GM18867 (cell line): ENCODE data around the gene RUNX3.
"Not testable (repeated sequence)": the region's sequence is repeated elsewhere in the genome, so short reads cannot be mapped to it uniquely, and the experiment has no call there.

Source experiments
- ATAC-seq: cut with Tn5 transposase; IDR thresholded peaks from one replicate; pipeline ENCODE4 v1.9.1; 2021; ENCODE audit warnings: mild to moderate bottlenecking, moderate library complexity; ENCODE audit not compliant: unreplicated experiment

Gene RUNX3

DNA sequence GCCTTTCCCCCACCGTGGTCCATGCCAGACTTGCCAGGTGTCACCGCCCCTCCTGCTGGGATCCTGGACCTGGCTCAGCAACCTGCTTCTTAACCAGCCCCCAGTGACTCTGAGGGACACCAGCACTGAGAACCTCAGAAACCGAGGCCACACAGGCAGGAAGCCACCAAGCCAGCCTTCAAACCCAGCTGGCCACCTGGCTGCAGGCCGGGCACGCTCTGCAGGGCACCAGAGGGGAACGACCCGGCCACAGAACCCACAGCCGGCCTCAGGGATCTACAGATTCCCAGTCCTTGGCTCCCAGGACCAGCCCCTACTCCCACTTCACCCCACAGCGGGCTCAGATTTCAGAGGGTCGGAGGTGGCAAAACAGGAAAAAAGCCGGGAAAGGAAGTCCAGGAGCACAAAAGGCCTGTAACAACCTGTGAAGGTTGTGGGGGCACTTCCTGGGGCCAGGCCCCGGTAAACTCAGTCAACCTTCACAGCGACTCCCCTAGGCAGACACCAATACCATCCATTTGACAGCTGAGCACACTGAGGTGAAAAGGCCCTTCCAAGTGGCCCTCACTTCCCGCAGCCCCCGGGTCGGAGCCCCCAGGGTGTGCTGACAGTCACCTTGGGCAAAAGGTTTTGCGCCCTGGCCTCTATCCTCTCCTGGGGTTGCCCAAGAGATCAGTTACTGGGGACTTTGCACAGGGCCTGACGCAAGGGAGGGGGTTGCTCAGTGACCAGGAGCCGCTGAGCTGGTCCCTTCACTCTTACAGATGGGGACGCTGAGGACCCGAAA is 14.1 kb downstream of the RUNX3 start:
- ATAC-seq, result no peak

DNA sequence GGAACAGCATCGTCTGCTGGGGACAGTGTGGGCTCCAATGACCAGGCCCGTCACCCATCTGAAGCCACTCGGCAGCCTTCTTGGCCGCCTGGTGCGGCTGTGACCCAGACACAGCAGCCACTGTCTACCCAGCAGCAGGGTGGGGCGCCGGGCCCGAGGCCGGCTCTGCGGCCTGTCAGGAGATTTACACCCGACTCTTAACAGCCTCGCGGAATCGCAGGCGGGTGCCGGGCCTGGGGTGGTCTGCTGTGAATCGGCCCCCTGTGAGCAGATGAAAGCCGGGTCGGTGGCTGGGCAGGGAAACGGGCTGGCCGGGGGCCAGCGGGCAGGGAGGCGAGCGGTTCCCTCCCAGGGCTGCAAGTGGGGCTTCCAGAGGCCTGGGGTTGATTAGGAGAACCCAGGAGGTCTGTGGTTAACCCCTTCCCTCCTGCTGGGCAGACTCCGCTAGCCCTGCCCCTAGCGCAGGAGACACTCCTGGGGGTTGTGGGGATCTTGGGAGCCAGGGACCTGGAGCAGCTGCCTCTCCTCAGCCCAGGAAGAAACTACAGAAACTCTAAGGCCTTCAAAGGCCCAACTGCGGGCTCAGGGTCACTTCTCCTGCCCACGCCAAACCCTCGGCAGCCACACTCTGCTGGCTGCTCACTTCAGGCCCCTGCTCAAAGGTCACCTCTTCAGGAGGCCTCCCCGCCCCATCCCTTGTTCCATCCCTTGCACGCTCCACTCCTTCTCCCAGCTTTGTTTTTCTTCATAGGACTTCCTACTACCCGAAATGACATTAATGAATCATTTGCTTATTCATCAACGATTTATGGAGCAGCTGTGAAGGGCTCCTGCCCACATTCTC is 15.6 kb downstream of the RUNX3 start:
- no peak for ATAC-seq

DNA sequence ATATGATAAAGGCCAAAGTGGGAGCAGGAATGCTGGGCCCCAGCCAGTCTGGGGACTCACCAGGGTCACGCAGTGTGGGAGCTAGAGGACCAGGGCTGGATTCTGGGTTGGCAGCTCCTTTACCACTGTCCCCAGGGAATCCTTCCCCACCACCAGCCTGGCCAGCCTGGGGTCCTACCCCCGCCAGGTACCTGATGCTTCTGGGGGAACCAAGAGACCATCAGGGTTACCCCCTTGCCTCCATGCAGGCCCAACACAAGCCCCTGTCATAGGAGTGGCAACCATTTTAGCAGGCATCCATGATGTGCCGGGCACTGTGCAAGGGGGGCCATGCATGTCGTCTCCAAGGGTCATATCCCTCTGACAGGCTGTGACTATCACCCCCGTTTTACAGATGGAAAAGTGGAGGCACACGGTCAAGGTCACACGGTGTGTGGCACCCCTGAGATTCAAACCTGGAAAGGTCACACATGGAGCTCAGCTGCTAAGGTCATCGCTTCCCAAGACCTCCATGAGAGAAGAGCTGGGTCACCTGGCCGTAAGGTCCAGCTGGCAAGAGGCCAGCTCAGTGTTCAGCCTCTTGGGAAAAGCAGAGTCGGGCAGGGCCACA is 16.4 kb downstream of the RUNX3 start:
- ATAC-seq, result no peak

DNA sequence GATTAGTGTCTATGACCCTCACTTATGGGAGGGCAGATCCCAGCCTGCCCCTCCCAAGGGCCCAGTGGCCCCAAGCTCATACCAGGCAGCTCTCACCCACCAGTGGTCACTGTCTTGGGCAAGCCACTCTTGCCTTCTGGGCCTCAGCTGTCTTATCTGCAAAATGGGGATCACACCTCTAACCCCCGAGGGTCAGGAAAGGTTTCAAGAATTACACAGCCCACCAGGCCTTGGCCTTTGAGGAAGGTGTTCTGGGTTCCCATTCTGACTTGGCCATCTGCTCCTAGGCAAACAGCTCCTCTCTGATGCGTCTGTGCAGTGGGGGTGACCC is 16.8 kb downstream of the RUNX3 start:
- no peak for ATAC-seq

DNA sequence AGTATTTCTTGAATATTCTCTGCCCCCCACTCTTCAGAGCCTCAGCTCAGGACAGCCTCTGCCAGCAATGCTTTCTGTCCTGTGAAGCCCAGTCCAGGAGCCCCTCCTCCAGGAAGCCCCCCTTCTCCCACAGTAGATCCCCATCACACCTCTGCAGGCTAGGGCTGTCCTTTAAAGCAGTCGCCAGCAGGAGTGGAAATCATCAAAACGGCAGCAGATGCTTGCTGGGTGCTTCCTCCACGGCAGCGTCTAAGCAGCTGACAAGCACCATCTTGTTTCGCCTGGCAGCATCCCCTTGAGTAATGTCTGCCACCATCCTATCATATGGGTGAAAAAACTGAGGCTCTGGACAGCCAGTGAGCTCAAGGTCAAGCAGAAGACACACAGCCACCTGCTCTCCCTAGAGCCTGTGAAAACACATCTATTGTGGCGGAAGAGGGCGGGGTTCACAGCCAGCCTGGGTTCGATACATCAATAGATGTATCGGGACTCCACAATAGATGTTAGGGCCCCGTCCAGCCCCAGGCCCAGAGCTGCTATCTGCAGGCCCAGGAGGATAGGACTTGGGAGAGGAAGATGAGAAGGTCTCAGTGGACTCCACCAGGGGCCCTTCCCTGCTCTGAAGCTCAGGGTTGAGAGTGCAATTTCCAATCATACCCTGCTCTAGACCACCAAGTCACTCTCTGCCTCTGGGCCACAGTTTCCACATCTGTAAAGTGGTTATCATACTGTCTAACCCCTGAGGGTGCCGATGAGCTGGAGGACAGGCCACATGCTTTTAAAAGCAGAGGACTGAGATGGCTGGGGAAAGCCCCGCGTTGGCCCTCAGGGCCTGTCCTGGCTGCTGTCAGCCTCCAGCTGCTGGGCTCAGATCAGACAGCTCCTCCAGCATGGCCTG is 17.5 kb downstream of the RUNX3 start:
- no peak for ATAC-seq

DNA sequence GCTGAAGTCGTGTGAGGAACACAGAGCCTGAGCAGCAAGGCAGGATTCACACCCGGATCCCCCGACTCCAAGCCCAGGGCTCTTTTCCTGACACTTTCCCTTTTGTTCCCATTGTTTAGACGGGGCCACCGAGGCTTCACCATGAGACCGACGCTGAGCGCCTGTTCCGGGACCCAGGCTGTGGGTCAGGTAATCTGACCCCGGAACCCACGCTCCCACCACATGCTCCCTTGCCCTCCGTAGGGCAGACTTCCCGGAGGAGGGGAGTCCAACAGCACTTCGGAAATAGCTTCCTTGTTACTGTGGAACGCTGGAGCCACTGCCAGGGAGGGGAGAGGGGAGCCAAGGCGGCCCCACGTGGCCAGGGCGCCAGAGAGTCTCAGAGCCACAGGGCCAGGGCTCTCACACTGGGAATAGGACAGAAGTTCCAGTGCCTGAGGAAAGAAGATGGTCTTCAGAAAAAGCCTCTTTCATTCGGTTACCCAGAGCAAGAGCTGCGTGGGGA is 18.4 kb downstream of the RUNX3 start:
- ATAC-seq, result no peak

DNA sequence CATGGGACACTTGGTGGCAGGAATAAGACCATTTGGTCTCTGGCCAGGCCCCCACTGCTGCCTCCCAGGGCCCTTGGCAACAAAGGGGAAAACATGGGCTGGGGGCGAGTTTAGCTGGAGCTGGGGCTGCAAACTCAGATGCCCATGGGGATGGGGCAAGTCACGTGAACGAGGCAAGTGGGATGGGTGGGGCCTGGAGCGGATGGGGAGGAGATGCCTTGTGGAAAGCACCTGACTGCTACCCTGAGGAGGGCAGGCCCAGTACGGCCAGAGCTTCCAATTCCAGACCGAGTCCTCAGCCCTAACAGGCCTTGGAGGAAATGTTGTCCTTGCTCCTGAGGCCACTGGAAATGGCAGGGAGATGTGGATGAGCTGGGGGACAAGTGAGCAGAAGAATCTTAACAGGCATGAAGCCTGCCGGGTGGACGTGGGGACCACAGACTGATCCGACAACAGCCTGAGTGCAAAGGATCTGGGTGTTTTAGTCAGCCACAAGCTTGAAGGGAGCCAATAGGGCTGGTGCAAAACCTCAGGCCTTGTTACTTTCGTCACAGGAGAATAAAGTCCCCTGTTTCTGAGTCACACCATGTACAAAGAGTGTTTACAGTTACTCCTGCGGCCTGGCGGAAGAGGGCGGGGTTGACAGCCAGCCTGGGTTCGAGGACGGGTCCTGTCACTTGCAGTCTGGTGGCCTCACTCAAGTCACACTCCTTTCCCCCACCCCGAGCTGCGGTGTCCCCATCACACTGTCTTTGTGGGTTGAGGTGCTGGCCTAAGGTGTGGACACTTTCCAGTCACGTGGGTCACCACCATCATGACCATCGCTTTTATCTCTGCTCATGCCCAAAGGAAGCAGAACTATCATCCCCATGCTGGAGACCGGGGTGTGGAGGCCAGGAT is 19.1 kb downstream of the RUNX3 start:
- no peak for ATAC-seq

DNA sequence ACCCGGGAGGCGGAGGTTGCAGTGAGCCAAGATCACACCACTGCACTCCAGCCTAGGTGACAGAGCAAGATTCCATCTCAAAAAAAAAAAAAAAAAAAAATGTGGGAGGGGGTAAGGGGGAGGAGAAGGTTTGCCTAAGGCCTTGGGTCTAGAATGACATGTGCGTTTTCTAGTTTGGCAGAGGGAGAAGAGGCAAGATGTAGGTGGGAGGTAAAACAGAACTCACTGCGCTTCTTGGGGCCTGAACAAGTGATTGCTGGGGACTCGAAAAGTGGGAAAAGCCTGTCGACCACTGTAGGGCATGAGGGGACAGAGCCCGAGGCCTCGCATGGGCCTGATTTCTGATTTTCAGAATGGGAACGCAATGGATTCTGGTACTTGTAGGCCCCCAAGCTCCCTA is 19.9 kb downstream of the RUNX3 start:
- no peak for ATAC-seq

DNA sequence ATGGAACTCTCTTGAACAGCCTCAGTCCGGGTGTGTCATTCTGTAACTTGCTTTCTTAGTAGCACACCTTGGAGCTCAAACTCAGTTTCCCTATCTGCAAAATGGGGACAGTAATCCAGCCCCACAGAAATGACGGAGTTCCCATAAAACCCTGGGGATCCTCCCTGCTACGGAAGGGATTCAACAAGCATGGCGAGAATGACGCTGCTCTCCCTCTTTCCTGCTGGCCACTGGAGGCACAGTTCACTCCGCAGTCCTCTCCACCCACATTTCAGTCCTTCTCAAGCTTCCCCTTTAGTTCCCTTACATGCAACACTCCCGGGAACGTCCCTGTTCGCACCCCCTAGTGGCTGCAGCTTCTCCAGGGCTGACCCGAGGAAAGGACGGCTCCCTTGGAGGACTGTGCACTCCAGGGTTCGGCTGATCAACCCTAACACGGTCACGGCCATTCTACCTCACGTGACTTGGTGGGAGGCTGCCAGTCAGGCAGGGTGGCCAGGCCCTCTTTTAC is 20.6 kb downstream of the RUNX3 start:
- no peak for ATAC-seq

DNA sequence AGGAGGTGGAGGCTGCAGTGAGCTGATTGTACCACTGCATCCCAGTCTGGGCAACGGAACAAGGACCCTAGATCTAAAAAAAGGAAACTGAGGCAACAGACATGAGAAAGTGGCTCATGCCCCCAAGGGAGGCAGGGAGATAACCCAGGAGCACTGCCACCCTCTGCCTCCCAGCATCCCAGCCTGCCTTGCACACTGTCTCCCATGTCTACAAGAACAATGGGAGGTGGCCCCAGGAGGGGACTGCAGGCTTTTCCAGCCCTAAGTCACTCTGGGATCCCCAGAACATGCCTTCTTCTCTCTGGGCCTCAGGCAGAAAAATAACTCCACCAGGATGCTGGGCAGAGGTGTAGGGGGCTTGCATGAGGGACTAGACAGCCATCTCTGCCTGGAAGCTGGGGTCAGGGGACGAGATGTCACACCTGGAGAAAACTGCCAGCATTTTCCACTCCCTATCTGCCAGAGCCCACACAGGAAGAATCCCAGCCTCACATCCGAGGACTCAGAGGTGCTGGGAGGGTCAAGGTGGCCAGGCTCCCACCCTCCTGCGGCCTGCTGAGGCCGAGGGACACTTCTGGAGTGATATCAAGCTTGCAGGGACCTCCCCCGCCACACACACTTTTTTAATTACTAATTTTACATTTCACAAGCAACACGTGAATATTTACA is 21.4 kb downstream of the RUNX3 start:
- ATAC-seq, result no peak

DNA sequence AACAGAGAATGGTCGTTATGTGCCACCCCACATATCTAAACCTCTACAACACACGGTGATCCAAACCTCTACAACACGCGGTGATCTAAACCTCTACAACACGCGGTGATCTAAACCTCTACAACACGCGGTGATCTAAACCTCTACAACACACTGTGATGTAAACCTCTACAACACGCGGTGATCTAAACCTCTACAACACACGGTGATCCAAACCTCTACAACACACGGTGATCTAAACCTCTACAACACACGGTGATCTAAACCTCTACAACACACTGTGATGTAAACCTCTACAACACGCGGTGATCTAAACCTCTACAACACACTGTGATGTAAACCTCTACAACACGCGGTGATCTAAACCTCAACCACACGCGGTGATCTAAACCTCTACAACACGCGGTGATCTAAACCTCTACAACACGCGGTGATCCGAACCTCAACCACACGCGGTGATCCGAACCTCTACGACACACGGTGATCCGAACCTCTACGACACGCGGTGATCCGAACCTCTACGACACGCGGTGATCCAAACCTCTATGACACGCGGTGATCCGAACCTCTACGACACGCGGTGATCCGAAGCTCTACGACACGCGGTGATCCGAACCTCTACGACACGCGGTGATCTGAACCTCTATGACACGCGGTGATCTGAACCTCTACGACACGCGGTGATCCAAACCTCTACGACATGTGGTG is 22.3 kb downstream of the RUNX3 start:
- not testable (repeated sequence) for ATAC-seq

DNA sequence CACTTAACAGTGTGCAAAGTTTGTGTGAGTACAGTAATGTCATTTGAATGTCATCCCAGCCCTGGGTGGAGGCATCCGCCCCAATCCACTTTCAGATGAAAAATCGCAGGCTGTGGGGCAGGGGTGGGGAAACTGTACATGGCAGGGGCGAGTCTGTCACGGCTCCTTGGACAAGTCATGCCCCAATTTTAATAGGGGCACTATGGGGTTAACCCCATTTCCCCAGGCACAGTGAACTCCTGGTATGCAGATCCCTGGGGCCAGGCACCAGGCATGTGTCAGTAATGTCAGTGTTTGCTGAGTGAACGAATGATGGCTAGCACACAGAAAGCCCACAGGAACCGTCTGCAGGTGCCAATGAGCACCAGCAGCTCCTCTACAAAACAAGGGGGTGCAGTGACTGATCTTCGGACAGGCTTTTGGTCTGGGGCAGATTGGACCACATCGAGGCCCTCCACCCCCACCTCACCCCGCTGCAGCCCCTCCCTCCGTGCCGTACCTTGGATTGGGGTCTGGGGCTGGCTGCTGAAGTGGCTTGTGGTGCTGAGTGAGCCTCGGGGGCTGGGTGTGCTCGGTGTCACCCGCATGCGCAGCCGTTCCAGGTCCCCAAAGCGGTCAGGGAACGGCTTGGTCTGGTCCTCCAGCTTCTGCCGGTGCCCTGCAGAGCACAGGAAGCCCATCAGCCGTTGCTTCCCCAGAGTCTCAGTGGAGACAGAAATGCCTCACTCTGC is 23.2 kb downstream of the RUNX3 start:
- no peak for ATAC-seq

DNA sequence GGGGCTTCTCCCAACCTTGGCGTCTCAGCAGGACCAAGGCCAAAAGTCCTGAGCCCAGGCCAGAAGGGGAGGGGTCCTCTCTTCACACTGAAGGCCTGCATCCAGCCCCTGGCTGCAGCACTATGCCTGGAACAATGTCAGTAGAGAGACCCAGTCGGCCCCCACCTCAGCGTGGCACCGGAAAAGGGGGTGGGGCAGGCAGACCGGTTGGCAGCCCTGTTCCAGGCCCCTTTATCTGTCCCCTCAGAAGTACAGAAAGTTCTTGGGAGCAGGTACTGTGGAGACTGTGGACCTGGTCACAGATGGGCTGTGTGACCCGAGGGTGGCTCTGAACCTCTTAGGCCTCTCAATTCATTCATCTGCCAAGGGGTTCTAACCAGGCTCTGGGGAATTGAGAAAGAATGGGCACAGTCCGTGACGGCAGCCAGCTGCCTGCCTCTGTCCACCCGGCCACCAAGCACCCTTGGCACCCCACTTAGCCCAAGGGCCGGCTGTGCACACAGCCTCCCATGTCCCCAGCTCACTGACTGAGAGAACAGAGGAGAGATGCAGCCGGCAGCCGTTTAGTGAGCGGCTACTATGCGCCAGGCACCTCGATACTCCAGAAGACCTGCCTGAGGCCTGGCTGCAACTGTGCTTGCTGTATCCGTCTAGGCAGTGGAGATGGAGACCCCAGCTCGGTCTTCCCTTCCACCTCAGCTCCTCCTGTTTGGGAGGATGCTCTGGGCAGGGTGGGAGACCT is 23.9 kb downstream of the RUNX3 start:
- ATAC-seq, result no peak

DNA sequence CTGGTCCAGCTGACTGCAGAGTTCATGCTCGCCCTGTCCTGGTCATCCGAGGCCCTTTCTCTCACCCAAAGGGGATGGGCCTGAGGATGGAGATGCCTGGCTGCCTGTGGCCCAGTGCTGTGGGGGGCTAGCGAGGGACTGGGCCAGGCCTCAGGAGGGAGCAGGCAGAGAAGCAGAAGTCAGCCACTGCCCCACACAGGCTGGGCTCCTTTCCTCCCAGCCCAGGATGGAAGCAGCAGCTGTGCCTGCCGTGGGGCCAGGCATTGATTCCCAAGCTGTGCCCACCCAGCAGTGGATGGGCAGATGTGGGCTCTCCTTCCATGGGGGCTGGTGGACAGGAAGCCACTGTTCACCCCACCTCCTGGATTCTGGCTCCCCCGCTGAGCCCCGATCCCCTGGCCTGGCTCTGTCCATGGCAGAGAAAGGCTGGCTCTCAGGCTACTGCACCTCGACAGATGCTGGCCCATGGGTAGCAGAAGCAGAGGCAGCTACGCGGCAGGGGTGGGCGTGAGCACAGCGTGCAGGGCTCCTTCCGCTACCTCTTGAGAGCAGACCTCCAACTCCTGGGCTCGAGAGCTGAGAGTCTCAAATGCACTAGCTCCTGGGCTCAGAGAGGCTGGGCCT is 24.6 kb downstream of the RUNX3 start:
- no peak for ATAC-seq

DNA sequence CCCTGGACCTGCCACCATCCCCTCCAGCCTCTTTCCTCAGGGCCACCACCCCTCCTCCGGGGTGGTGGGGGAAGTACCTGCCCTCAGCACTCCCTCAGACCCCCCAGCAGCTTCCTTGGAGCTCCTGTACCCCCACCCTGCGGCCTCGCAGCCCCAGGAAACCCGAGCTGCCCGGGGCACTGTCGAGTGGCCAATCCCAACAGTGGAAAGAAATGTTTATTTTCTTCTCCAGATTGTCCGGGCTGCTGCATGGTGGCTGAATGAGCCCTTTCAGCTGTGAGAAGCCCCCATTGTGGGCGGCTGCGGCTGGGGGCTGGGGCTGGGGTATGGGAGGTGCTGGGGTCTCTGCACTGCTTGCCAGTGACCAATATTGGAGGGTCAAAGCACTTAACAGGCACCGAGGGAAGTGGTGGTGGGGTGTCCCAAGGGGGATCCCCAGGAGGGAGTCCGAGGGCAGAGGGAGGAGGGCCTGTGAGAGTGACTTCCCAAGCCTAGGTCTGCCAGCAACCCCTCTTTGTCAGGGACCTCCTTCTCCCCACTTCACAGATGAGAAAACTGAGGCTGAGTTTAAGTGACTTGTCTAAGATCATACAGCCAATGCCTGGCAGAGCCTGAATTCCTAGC is 25.2 kb downstream of the RUNX3 start:
- no peak for ATAC-seq
